IMR-90 (cell line): ENCODE results near the gene CCDC146. TPM values are rescaled to one million over a fixed set of nuclear protein-coding genes. Genes with fewer than 3 reads are reported as not detected.
"Not testable (repeated sequence)": the region's sequence is repeated elsewhere in the genome, so short reads cannot be mapped to it uniquely, and the experiment has no call there.

Source experiments
- ATAC-seq: fragments of 200-7000 bp; cut with Tn5 transposase; 2 replicates; pipeline ENCODE4 v1.9.1; 2020; ENCODE audit warnings: low read depth, mild to moderate bottlenecking, moderate library complexity
- BruUV-seq: library from RNA; stranded (reverse); fragments of 400-500 nt; replicated peaks from 2 replicates; lab custom pipeline; 2021; lab: Mats Ljungman, UMichigan
- CTCF ChIA-PET: fragments of 300-600 bp; formaldehyde crosslinking; extraction: SDS; loops from one replicate; lab custom pipeline; 2021; ENCODE audit warnings: antibody characterized with exemption; lab: Yijun Ruan, JAX
- POLR2A ChIA-PET: fragments of 300-600 bp; sonication (Branson Sonifier 250); formaldehyde crosslinking; loops from one replicate; lab custom pipeline; 2022; ENCODE audit warnings: antibody characterized with exemption; ENCODE audit not compliant: unreplicated experiment; lab: Charles Lee
- DNase-seq: peaks from one replicate; pipeline ENCODE4 v3.0.0; 2013
- H2AFZ ChIP-seq: replicated peaks from 2 replicates; pipeline ENCODE3; 2013; ENCODE audit warnings: low read length, mild to moderate bottlenecking; ENCODE audit not compliant: poor library complexity
- H2AK5ac ChIP-seq: 2 replicates; pipeline ENCODE4 v1.6.1; 2013; ENCODE audit warnings: low read depth, low read length, inconsistent platforms
- H2AK9ac ChIP-seq: replicated peaks from 2 replicates; pipeline ENCODE3; 2013; ENCODE audit warnings: mild to moderate bottlenecking, low read depth, low read length, moderate library complexity; ENCODE audit not compliant: poor library complexity
- H2BK120ac ChIP-seq: 2 replicates; pipeline ENCODE4 v1.6.1; 2013; ENCODE audit warnings: low read depth, low read length, inconsistent platforms
- H2BK15ac ChIP-seq: 3 replicates; pipeline ENCODE4 v1.6.1; 2013; ENCODE audit warnings: low read depth, low read length, inconsistent platforms
- H2BK20ac ChIP-seq: 2 replicates; pipeline ENCODE4 v1.6.1; 2013; ENCODE audit warnings: low read depth, mild to moderate bottlenecking, inconsistent platforms, low read length, moderate library complexity
- H2BK5ac ChIP-seq: 2 replicates; pipeline ENCODE4 v1.6.1; 2013; ENCODE audit warnings: mild to moderate bottlenecking, low read depth, low read length, inconsistent platforms; ENCODE audit not compliant: poor library complexity, severe bottlenecking
- H3K14ac ChIP-seq: replicated peaks from 2 replicates; pipeline ENCODE4 v1.6.1; 2013; ENCODE audit warnings: low read depth, low read length, inconsistent platforms
- H3K18ac ChIP-seq: 2 replicates; pipeline ENCODE4 v1.6.1; 2013; ENCODE audit warnings: low read depth, low read length, control low read depth
- H3K23ac ChIP-seq: 2 replicates; pipeline ENCODE4 v1.6.1; 2013; ENCODE audit warnings: low read depth, low read length, inconsistent platforms
- H3K27ac ChIP-seq: 2 replicates; pipeline ENCODE4 v1.5.1; 2013; ENCODE audit warnings: mild to moderate bottlenecking, control low read depth, low read length; ENCODE audit not compliant: insufficient read depth
- H3K27me3 ChIP-seq: 2 replicates; pipeline ENCODE4 v1.6.1; 2013; ENCODE audit warnings: low read length; ENCODE audit not compliant: control insufficient read depth, insufficient read depth
- H3K36me3 ChIP-seq: 2 replicates; pipeline ENCODE4 v1.6.1; 2013; ENCODE audit warnings: low read length, mixed read lengths; ENCODE audit not compliant: control insufficient read depth, insufficient read depth
- H3K4ac ChIP-seq: 2 replicates; pipeline ENCODE4 v1.6.1; 2013; ENCODE audit warnings: low read depth, low read length, inconsistent platforms
- H3K4me1 ChIP-seq: 2 replicates; pipeline ENCODE4 v1.6.1; 2013; ENCODE audit warnings: low read length, mixed read lengths; ENCODE audit not compliant: control insufficient read depth, insufficient read depth
- H3K4me2 ChIP-seq: 2 replicates; pipeline ENCODE4 v1.6.1; 2013; ENCODE audit warnings: low read depth, mild to moderate bottlenecking, control low read depth, low read length, moderate library complexity
- H3K4me3 ChIP-seq: 2 replicates; pipeline ENCODE4 v1.5.1; 2013; ENCODE audit warnings: low read depth, mild to moderate bottlenecking, control low read depth, low read length, moderate library complexity; ENCODE audit not compliant: insufficient read depth
- H3K56ac ChIP-seq: 2 replicates; pipeline ENCODE4 v1.6.1; 2013; ENCODE audit warnings: low read length, inconsistent platforms; ENCODE audit not compliant: insufficient read depth; ENCODE audit errors: extremely low read depth
- H3K79me1 ChIP-seq, 2 experiments: 2 replicates each; pipeline ENCODE4 v1.6.1; 2013; ENCODE audit warnings: low read length in 2 of 2, inconsistent platforms in 1 of 2, low read depth in 1 of 2
- H3K9ac ChIP-seq: 2 replicates; pipeline ENCODE4 v1.6.1; 2013; ENCODE audit warnings: low read depth, low read length, control low read depth
- H3K9me1 ChIP-seq: 2 replicates; pipeline ENCODE4 v1.6.1; 2013; ENCODE audit warnings: low read length, inconsistent platforms; ENCODE audit not compliant: insufficient read depth
- H3K9me3 ChIP-seq: 2 replicates; pipeline ENCODE4 v1.6.1; 2013; ENCODE audit warnings: low read length; ENCODE audit not compliant: control insufficient read depth, insufficient read depth
- H4K20me1 ChIP-seq: 2 replicates; pipeline ENCODE4 v1.6.1; 2013; ENCODE audit warnings: low read length, inconsistent platforms; ENCODE audit not compliant: insufficient read depth
- H4K5ac ChIP-seq: 2 replicates; pipeline ENCODE4 v1.6.1; 2013; ENCODE audit warnings: mild to moderate bottlenecking, low read depth, low read length, control low read depth
- H4K8ac ChIP-seq, 2 experiments: 2 replicates each; pipeline ENCODE4 v1.6.1; 2013; ENCODE audit warnings: low read depth in 2 of 2, low read length in 2 of 2, control low read depth in 1 of 2, inconsistent platforms in 1 of 2
- H4K91ac ChIP-seq: 2 replicates; pipeline ENCODE4 v1.6.1; 2013; ENCODE audit warnings: low read depth, low read length, inconsistent platforms; ENCODE audit not compliant: insufficient read depth
- WGBS, 2 experiments: methylation state at CpG; one replicate each; pipeline versions ENCODE4 v1.1.5 to v1.1.7; 2013; ENCODE audit warnings: missing lambda C conversion rate in 2 of 2; ENCODE audit not compliant: insufficient read length in 1 of 2; ENCODE audit errors: extremely low coverage in 2 of 2; 5-methylcytosine and 5-hydroxymethylcytosine counted together
- dilution Hi-C: fragments of 300-500 bp; cut with HindIII; formaldehyde crosslinking; loops from one replicate; pipeline ENCODE4 v1.14.3; 2018; ENCODE audit warnings: low sequenced_read_pairs; ENCODE audit not compliant: unreplicated experiment
- in situ Hi-C: fragments of 300-500 bp; cut with MboI; formaldehyde crosslinking; loops from 3 replicates; pipeline ENCODE4 v1.14.3; 2019; ENCODE audit warnings: low sequenced_read_pairs, inconsistent platforms, mixed read lengths
- intact Hi-C: fragments of 100-400 bp; cut with micrococcal nuclease; formaldehyde crosslinking; loops from 2 replicates; pipeline ENCODE4 v1.10.0; 2022
- polyA plus RNA-seq, 3 experiments: library from polyadenylated mRNA; depleted of rRNA; stranded (reverse); fragments of >200 nt; gene quantifications; 2 replicates each; pipeline ENCODE4 v1.2.3, GENCODE V29; 2012; ENCODE audit warnings: low replicate concordance in 1 of 3
- total RNA-seq: library from RNA; depleted of rRNA; stranded (reverse); fragments of >200 nt; gene quantifications from 2 replicates; pipeline ENCODE4 v1.2.3, GENCODE V29; 2012

The CCDC146 gene
- total and polyA plus RNA-seq, 2 of the 4 experiments (the other 2 are of a cell fraction), result 0.54 to 1.7 TPM

DNA sequence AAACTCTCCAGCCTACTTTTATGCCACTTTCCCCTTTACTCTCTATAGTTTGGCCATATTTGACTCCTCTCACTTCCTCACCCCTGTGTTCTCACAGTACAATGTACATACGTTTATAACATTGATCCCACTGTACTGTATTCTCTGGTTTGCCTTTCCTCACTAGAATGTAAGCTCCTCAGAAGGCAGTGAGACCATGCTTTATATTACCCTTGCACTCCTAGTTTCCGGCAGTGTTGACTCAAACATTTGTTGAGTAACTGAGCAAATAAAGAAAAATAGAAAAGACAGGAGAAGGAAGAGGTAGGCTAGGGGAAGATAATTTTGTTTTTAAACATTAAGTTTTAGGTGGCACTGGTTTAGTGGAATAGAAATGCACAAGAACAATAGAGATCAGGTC lies 42.2 kb upstream of the CCDC146 start:
- H2AK5ac ChIP-seq, H4K91ac ChIP-seq, H2AFZ ChIP-seq, H3K4me2 ChIP-seq, H2BK20ac ChIP-seq, H3K4me3 ChIP-seq, intact Hi-C loops, H3K9ac ChIP-seq, dilution Hi-C loops, H3K18ac ChIP-seq, H4K5ac ChIP-seq, H3K4me1 ChIP-seq, DNase-seq, H3K36me3 ChIP-seq, H3K14ac ChIP-seq, H3K4ac ChIP-seq, ATAC-seq, H3K9me1 ChIP-seq, H3K23ac ChIP-seq, H3K27ac ChIP-seq, in situ Hi-C loops, H4K8ac ChIP-seq, CTCF ChIA-PET, H3K9me3 ChIP-seq, BruUV-seq, H2AK9ac ChIP-seq, H3K79me1 ChIP-seq, H3K27me3 ChIP-seq, H2BK15ac ChIP-seq, H4K20me1 ChIP-seq, H3K56ac ChIP-seq, POLR2A ChIA-PET, H2BK120ac ChIP-seq: not testable (repeated sequence)
- peak overlapping the region; percentile 72 for H2BK5ac ChIP-seq
- no CpG with 5 or more reads among the region's 2 CpGs for WGBS, 2 experiments

DNA sequence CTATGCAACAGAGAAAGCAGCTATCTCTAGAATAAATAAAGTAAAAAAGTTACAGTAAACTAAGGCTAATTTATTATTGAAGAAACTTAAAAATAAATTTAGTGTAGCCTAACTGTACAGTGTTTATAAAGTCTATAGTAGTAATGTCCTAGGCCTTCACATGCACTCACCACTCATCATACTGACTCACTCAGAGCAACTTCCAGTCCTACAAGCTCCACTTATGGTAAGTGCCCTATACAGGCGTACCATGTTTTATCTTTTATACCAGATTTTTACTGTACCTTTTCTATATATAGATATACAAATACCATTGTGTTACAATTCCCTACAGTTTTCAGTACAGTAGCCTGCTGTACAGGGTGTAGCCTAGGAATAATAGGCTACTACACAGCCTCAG lies 40.2 kb upstream of the CCDC146 start:
- H3K36me3 ChIP-seq, H3K9me1 ChIP-seq, BruUV-seq, H4K20me1 ChIP-seq, H4K91ac ChIP-seq, H3K56ac ChIP-seq, intact Hi-C loops, H4K5ac ChIP-seq, H3K27me3 ChIP-seq, H2AFZ ChIP-seq, H3K4me3 ChIP-seq, H2AK9ac ChIP-seq, H3K23ac ChIP-seq, dilution Hi-C loops, H3K79me1 ChIP-seq, in situ Hi-C loops, H3K4me2 ChIP-seq, H3K9ac ChIP-seq, CTCF ChIA-PET, H3K9me3 ChIP-seq, H3K4me1 ChIP-seq, H3K4ac ChIP-seq, H2AK5ac ChIP-seq: not testable (repeated sequence)
- no CpG with 5 or more reads among the region's 1 CpG for WGBS, 2 experiments
- DNase-seq (peak; percentile 76), ATAC-seq (peak; percentile 99)
- Histone ChIP-seq H4K8ac (0 out of 4 replicates have a peak overlapping the region, but pooled peaks of 1 of the 2 experiments have one; percentile 60), H2BK15ac (0 out of 3 replicates have a peak overlapping the region, but pooled peaks have one; percentile 32), H3K27ac (peak overlapping the region; percentile 65; the same call in 1 of the 2 replicates), H2BK20ac (peak overlapping the region; percentile 91; the same call in 1 of the 2 replicates), H2BK120ac (peak overlapping the region; percentile 89), H2BK5ac (peak overlapping the region; percentile 99), H3K14ac (peak overlapping the region; percentile 89), H3K18ac (peak overlapping the region; percentile 77; the same call in 1 of the 2 replicates)
- POLR2A ChIA-PET, result interaction anchor here (0.6 kb wide), 1 partner anchor 253 kb away, joined by 3 read pairs; no protein-coding TSS in a partner anchor
